Lower leg skin (tissue), 4 donors: ENCODE data around the gene CREB5. TPM values are rescaled to one million over a fixed set of nuclear protein-coding genes. Genes with fewer than 3 reads are reported as not detected.

Source experiments
- DNase-seq, 2 donors: peaks; one replicate each; pipeline ENCODE4 v3.0.0-alpha.2; 2019; ENCODE audit warnings: low spot score in 2 of 2
- H3K4me3 ChIP-seq: fragments of 200-600 bp; sonication (generic); 2 replicates; pipeline ENCODE4 v1.5.1; 2017; ENCODE audit warnings: mild to moderate bottlenecking, low read depth; ENCODE audit not compliant: poor library complexity, severe bottlenecking
- POLR2A ChIP-seq, 2 donors: fragments of 450-650 bp; IDR thresholded peaks; one replicate each; pipeline ENCODE4 v1.6.1; 2016 to 2017; ENCODE audit warnings: antibody characterized with exemption in 2 of 2, mild to moderate bottlenecking in 1 of 2, moderate library complexity in 1 of 2
- WGBS, 2 donors: methylation state at CpG; one replicate each; pipeline ENCODE4 v1.1.5; 2018; 5-methylcytosine and 5-hydroxymethylcytosine counted together
- intact Hi-C: fragments of 100-400 bp; cut with DNase I; formaldehyde crosslinking; loops from one replicate; pipeline ENCODE4 v1.15.0; 2023; ENCODE audit warnings: low total_unique reads
- total RNA-seq, 4 donors: library from RNA; depleted of rRNA; stranded (reverse); fragments of >200 nt; gene quantifications; one replicate each; pipeline ENCODE4 v1.1.0, GENCODE V29; 2016
- TF ChIP-seq, protein P1 (sequence below), 3 donors: fragments of 450-650 bp; IDR thresholded peaks; one replicate each; pipeline ENCODE4 v1.5.1; 2016; ENCODE audit warnings: antibody characterized with exemption in 3 of 3, mild to moderate bottlenecking in 3 of 3, moderate library complexity in 2 of 3

The CREB5 gene
- total RNA-seq, 4 donors from 2014 or later: 2.5 to 15.0 (median 5.4) TPM

DNA sequence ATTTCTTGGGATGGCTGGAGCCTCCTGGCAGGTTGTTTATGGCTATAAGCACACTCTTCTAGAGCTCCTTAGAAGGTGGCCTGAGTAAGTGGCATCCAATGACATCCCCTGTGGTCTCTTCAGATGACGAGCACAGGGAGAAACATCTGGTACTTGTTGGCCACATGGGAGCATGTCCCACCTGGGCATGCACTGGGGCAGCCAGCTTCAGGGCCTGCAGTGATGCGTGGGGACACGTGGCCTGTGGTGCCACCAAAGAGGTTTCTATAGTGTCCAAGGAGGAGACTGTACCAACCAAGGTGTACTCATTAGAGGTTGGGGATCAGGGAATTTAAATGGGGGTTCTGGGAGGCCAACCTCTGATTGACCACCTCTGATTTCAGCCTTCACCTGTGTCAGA is 420.4 kb downstream of the CREB5 start:
- TF ChIP-seq POLR2A (IDR thresholded peaks at IDR 0.05): no peak
- TF ChIP-seq, protein P1, sequence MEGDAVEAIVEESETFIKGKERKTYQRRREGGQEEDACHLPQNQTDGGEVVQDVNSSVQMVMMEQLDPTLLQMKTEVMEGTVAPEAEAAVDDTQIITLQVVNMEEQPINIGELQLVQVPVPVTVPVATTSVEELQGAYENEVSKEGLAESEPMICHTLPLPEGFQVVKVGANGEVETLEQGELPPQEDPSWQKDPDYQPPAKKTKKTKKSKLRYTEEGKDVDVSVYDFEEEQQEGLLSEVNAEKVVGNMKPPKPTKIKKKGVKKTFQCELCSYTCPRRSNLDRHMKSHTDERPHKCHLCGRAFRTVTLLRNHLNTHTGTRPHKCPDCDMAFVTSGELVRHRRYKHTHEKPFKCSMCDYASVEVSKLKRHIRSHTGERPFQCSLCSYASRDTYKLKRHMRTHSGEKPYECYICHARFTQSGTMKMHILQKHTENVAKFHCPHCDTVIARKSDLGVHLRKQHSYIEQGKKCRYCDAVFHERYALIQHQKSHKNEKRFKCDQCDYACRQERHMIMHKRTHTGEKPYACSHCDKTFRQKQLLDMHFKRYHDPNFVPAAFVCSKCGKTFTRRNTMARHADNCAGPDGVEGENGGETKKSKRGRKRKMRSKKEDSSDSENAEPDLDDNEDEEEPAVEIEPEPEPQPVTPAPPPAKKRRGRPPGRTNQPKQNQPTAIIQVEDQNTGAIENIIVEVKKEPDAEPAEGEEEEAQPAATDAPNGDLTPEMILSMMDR (IDR thresholded peaks at IDR 0.05): no peak
- WGBS, 2 donors: 83 to 92% methylated on average over 3 of the region's 3 CpGs
- intact Hi-C loops: no loop called here
- DNase-seq: no peak
- no peak overlapping the region for H3K4me3 ChIP-seq

DNA sequence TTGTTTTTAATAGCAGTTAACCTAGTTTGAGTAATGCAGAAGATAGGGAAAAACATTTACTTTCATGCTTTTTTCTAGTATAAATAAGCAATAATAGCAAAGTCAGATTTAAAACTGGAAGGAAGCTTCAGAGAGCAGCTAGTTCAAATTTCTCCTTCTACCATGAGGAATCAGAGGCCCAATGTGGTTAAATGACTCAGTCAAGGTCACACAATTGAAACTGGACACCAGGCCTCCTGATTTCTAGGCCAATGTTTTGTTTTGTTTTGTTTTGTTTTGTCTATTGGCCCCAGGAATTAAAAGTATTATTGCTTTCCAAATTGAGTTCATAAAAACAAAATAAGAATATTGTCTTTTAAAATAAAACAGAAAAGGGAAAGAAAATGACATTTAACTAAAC is 423.5 kb downstream of the CREB5 start:
- no peak for TF ChIP-seq POLR2A (IDR thresholded peaks at IDR 0.05)
- TF ChIP-seq, protein P1 (IDR thresholded peaks at IDR 0.05): no peak
- intact Hi-C loops: no loop called here
- DNase-seq: no peak

DNA sequence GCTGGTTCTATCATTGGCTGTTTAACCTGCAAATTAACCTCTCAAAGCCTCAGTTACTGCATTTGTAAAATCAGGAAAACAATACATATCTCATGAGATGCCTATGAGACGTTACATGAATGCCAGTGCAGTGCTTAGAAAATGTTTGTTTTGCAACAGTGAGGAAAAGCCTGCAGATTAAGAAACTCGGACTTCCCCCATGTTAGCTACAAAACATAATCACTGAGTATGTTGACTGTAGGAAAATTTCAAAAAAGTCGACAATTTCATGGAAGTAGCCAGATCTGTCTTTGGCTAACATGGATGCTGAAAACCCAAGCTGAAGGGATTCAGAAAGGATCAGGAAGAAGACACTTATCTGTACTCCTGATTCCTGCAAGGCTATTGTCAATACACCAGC is 424.4 kb downstream of the CREB5 start:
- intact Hi-C loops: no loop called here
- DNase-seq: no peak
- 84 to 92% methylated on average over 3 of the region's 3 CpGs for WGBS, 2 donors
- no peak for TF ChIP-seq POLR2A (IDR thresholded peaks at IDR 0.05)
- TF ChIP-seq, protein P1 (IDR thresholded peaks at IDR 0.05): no peak
- no peak overlapping the region for H3K4me3 ChIP-seq

More for the DNA sequence above, 423.5 kb downstream of the CREB5 start:
- H3K4me3 ChIP-seq: no peak overlapping the region

DNA sequence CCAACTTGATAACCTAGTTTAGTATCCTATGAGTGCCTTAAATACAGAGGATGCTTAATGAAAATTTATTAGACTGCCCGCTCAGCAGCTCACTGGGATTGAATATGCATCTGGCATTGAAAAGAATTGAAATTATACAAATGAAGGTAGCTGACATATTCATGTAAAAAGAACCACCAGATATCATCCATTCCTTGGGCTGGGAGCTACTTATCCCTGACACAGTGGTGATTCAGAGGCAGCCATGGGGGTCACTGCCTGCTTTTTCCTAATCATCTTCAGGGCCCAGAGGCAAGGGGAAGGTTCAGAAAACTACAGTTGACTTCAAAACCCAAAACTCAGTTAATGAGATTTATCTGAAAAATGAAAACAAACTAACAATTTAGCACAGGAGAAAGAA is 424.9 kb downstream of the CREB5 start:
- intact Hi-C loops: no loop called here
- TF ChIP-seq POLR2A (IDR thresholded peaks at IDR 0.05): no peak
- TF ChIP-seq, protein P1 (IDR thresholded peaks at IDR 0.05): no peak
- no peak for DNase-seq
- H3K4me3 ChIP-seq: no peak overlapping the region
- WGBS, 2 donors: 94 to 98% methylated on average over 1 of the region's 1 CpG

DNA sequence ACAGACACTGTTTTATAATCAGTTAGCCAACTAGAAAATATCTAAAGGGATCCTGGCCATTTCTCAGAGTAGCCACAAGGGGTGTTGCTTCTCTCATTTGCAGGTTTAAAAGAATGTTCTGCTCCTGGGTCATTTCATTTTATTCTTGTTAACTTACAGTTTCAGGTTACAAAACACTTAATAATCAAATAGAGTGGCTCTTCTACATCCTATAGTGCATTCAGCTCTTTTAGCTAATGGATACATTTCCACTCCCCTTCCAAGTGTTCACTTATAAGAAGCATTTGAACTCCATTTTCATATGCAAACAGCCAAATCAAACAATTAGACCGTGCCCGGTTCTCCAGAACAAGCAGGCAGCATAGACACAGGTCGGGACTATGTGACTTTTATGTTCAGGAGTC is 428.3 kb downstream of the CREB5 start:
- WGBS, 2 donors: 76 to 90% methylated on average over 3 of the region's 3 CpGs
- DNase-seq: no peak
- no peak overlapping the region for H3K4me3 ChIP-seq
- intact Hi-C loops: no loop called here
- TF ChIP-seq, protein P1 (IDR thresholded peaks at IDR 0.05): no peak
- TF ChIP-seq POLR2A (IDR thresholded peaks at IDR 0.05): no peak

DNA sequence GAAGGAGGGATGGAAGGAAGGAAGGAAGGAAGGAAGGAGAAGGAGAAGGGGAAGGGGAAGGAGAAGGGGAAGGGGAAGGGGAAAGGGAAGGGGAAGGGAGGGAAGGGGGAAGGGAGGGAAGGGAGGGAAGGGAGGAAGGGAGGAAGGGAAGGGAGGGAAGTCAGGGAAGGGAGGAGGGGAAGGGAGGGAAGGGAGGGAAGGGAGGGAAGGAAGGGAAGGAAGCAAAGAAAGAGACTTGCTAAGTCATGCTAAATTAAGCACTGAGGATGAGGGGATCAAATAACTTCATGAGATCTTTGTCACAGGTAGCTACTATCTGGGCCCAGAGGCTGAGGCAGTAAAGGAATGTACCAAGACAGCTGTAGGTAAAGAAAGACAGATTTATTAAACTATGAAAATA is 429.4 kb downstream of the CREB5 start:
- no peak overlapping the region for H3K4me3 ChIP-seq
- DNase-seq: no peak
- TF ChIP-seq, protein P1 (IDR thresholded peaks at IDR 0.05): no peak
- TF ChIP-seq POLR2A (IDR thresholded peaks at IDR 0.05): no peak
- intact Hi-C loops: no loop called here
